Neural crest cell (in vitro differentiated cells): Measurements from ENCODE around the gene AKAP7. TPM values are rescaled to one million over a fixed set of nuclear protein-coding genes. Genes with fewer than 3 reads are reported as not detected.

ENCODE experiments used
- DNase-seq: peaks from one replicate; pipeline ENCODE4 v3.0.0; 2021; ENCODE audit warnings: low read depth, mixed read lengths, low spot score
- H3K27ac Mint-ChIP-seq: one replicate; pipeline ENCODE4 v1.8.0; 2021; ENCODE audit warnings: mild to moderate bottlenecking, mixed read lengths; ENCODE audit not compliant: unreplicated experiment
- H3K27me3 Mint-ChIP-seq: 2 replicates; pipeline ENCODE4 v1.8.0; 2021; ENCODE audit warnings: low read depth, mild to moderate bottlenecking, mixed read lengths
- H3K36me3 Mint-ChIP-seq: 2 replicates; pipeline ENCODE4 v1.8.0; 2021; ENCODE audit warnings: low read depth, mild to moderate bottlenecking, mixed read lengths
- H3K4me1 Mint-ChIP-seq: 2 replicates; pipeline ENCODE4 v1.8.0; 2021; ENCODE audit warnings: mixed read lengths
- H3K4me3 Mint-ChIP-seq: one replicate; pipeline ENCODE4 v1.8.0; 2021; ENCODE audit warnings: mild to moderate bottlenecking, mixed read lengths
- H3K9me3 Mint-ChIP-seq: 2 replicates; pipeline ENCODE4 v1.8.0; 2021; ENCODE audit warnings: mixed read lengths
- total RNA-seq: library from RNA; stranded (reverse); gene quantifications from 2 replicates; pipeline ENCODE4 v1.2.1, GENCODE V29; 2021
- TF ChIP-seq, protein P1 (sequence below): fragments of 200-600 bp; sonication (generic); conservative IDR thresholded peaks from 2 replicates; pipeline ENCODE4 v1.5.0; 2021; ENCODE audit warnings: antibody characterized with exemption, mild to moderate bottlenecking

The AKAP7 gene
- total RNA-seq, 1 donor from 2014 or later: 7.8 TPM

DNA sequence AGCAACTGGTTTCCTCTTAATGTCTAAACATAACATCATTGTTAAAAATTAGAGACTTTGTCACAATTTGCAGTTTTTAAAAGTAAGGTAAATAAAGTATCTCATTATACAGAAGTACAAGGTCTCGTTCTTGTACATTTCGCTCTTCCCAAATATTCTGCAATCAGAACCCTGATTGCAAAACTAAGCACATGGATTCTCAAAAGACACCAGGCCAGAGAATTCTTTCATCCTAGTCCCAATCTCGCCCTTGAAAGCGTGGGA is 355 bp upstream of the AKAP7 start:
- H3K4me3 Mint-ChIP-seq: peak overlapping the region; percentile 88
- H3K27ac Mint-ChIP-seq: peak overlapping the region; percentile 96
- H3K36me3 Mint-ChIP-seq: peaks cover 5% of the 10 kb centered on the region
- peaks cover 2% of the 10 kb centered on the region for H3K9me3 Mint-ChIP-seq
- H3K4me1 Mint-ChIP-seq: peaks cover 27% of the 10 kb centered on the region
- TF ChIP-seq, protein P1, sequence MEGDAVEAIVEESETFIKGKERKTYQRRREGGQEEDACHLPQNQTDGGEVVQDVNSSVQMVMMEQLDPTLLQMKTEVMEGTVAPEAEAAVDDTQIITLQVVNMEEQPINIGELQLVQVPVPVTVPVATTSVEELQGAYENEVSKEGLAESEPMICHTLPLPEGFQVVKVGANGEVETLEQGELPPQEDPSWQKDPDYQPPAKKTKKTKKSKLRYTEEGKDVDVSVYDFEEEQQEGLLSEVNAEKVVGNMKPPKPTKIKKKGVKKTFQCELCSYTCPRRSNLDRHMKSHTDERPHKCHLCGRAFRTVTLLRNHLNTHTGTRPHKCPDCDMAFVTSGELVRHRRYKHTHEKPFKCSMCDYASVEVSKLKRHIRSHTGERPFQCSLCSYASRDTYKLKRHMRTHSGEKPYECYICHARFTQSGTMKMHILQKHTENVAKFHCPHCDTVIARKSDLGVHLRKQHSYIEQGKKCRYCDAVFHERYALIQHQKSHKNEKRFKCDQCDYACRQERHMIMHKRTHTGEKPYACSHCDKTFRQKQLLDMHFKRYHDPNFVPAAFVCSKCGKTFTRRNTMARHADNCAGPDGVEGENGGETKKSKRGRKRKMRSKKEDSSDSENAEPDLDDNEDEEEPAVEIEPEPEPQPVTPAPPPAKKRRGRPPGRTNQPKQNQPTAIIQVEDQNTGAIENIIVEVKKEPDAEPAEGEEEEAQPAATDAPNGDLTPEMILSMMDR: no peak
- H3K27me3 Mint-ChIP-seq: no peaks in the 10 kb centered on the region
- no peak for DNase-seq

DNA sequence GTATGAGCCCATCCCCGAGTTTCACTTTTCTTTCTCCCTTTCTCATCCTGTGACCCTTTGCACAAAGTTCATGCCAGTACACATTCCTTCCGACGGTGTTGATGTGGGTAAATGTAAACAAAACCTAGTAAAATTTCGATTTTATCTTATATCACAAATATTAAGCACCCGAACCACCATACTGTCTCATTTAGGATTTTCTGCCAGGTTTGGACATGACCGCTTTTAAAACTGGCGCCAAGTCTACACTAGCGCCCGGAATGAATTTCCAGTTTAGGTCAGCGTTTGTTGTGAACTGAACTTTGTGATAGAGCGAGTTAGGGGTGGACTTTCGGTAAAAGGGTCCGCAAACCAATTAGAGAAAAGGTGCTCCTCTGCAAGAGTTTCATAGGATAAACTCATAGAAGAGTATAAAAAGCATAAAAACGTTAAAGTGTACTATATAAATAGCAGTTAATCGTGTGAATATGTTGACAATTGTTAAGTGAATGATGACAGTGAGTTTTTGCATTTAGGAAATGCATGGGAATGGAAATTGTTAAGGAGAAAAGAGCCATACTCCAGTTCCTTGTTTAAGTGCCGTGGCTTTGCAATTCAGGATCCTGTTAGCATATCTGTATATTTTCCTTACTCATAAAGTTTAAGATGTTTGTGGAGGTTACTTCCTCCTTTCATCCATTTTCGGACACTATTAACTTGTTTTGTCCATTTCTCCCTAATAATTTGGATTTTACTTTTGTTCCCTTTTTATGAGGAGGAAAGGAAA is 937 bp downstream of the AKAP7 start:
- TF ChIP-seq, protein P1: no peak
- peaks cover 2% of the 10 kb centered on the region for H3K9me3 Mint-ChIP-seq
- H3K4me1 Mint-ChIP-seq: peaks cover 27% of the 10 kb centered on the region
- no peak for DNase-seq
- peaks cover 5% of the 10 kb centered on the region for H3K36me3 Mint-ChIP-seq
- H3K27ac Mint-ChIP-seq: peak overlapping the region; percentile 90
- no peaks in the 10 kb centered on the region for H3K27me3 Mint-ChIP-seq
- peak overlapping the region; percentile 92 for H3K4me3 Mint-ChIP-seq

DNA sequence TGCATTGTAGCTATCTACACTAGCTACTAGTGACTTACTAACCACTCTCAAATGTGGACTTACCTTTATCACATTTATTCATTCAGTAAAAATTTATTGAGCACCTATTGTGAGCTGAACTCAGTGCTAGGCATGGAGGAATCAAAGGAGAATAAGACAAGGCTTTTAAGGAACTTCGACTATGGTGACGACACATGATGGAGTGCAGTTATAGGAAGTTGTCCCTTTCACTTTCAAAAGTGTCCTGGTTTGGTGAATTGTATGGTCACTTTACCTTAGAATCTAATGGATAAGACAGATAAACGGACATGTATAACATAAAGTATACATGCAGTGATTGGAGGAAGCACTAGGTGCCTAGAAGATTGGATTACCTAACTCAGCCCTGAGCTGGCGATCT is 4.3 kb downstream of the AKAP7 start:
- H3K4me3 Mint-ChIP-seq: no peak overlapping the region

DNA sequence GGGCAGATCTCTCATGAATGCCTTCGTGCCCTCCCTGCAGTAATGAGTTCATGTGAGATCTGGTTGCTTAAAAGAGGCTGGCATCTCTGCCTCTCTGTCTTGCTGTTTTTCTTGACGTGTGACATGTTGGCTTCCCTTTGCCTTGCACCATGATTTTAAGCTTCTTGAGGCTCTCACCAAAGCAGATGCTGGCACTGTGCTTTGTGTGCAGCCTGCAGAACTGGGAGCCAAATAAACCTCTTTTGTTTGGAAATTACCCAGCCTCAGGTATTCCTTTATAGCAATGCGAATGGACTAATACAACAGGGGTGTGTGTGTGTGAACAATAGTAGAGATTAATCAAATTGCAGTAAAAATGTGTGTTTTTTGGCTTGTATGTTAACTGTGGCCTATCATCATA is 8.1 kb downstream of the AKAP7 start:
- Mint-ChIP-seq H3K9me3 (peaks cover 4% of the 10 kb centered on the region), H3K4me1 (no peaks in the 10 kb centered on the region), H3K4me3 (no peak overlapping the region), H3K27me3 (no peaks in the 10 kb centered on the region), H3K36me3 (peaks cover 15% of the 10 kb centered on the region), H3K27ac (no peak overlapping the region)
- TF ChIP-seq, protein P1: no peak
- DNase-seq: no peak

More for the DNA sequence above, 4.3 kb downstream of the AKAP7 start:
- Mint-ChIP-seq H3K4me1 (peaks cover 16% of the 10 kb centered on the region), H3K27ac (no peak overlapping the region), H3K36me3 (peaks cover 13% of the 10 kb centered on the region), H3K27me3 (no peaks in the 10 kb centered on the region), H3K9me3 (peaks cover 4% of the 10 kb centered on the region)
- TF ChIP-seq, protein P1: no peak
- DNase-seq: no peak

DNA sequence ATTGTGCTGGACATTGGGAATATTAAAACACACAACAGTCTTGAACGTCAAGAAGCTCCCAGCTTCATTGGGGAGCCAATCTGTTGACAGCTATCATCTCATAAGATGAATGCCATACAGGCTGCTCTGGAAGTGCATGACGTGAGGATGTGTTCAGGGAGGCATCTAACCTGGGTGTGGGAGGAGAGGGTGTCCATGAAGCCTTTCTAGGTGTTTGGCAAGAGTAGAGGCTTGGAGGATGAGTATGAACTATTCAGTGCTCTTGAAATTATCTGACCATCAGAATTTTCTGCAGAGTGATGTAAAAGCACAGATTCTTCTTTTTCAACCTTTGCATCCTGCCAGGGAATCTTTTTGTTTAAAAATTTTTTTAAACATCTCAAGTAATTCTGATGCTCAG is 11.6 kb downstream of the AKAP7 start:
- Mint-ChIP-seq H3K4me3 (no peak overlapping the region), H3K27ac (no peak overlapping the region), H3K4me1 (no peaks in the 10 kb centered on the region), H3K36me3 (peaks cover 11% of the 10 kb centered on the region), H3K9me3 (peaks cover 4% of the 10 kb centered on the region), H3K27me3 (no peaks in the 10 kb centered on the region)
- TF ChIP-seq, protein P1: no peak
- DNase-seq: no peak
